C4-2B (cell line): Measurements from ENCODE around the gene TOM1L2.

ENCODE experiments used
- H3K27ac ChIP-seq: fragments of 450-650 bp; 2 replicates; pipeline ENCODE4 v1.5.1; 2017
- ZFX ChIP-seq: fragments of 450-650 bp; IDR thresholded peaks from 2 replicates; pipeline ENCODE4 v1.6.1; 2017
- TF ChIP-seq, protein P1 (sequence below): fragments of 450-650 bp; conservative IDR thresholded peaks from 2 replicates; pipeline ENCODE4 v1.5.1; 2017; ENCODE audit warnings: mild to moderate bottlenecking

TOM1L2 gene

DNA sequence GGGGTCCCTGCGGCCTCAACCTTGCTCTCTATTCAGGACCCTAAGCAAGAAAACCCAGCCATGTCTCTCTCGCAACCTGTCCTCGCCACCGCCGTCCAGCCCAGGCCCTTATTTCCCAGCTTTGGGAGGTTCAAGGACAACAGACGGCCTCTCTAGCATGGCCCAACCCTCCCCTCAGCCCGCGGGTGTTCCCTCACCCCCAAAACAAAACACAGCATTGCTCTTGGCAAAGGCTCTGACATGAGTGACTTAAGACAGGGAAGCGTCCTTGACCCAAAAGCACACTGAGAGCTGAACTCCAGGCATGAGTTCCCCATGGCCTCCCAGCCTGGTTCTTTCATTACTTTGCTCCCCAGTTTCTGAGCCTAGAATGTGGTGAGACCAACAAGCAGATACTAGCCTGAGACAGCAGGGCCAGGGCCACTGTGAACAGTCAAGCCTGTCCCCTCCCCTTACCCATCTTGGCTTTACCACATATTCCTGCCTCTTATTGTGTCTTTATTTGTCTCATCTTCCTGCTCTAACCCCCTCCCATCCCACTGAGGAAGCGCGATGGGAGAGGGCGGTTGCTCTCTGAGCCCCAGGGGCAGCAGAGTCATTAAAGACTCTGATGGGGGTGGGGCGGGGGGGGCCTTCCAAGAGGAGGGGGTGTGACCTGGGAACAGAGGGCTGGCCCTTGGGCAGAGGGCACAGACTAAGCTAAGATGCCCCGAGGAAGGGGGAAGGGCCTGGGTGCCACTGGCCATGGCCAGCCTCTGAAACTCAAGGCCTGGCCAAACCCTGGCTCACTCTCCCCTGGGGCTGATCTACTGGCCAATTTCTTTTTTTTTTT, 147.2 kb downstream of the TOM1L2 start:
- TF ChIP-seq ZFX = no peak
- TF ChIP-seq, protein P1, sequence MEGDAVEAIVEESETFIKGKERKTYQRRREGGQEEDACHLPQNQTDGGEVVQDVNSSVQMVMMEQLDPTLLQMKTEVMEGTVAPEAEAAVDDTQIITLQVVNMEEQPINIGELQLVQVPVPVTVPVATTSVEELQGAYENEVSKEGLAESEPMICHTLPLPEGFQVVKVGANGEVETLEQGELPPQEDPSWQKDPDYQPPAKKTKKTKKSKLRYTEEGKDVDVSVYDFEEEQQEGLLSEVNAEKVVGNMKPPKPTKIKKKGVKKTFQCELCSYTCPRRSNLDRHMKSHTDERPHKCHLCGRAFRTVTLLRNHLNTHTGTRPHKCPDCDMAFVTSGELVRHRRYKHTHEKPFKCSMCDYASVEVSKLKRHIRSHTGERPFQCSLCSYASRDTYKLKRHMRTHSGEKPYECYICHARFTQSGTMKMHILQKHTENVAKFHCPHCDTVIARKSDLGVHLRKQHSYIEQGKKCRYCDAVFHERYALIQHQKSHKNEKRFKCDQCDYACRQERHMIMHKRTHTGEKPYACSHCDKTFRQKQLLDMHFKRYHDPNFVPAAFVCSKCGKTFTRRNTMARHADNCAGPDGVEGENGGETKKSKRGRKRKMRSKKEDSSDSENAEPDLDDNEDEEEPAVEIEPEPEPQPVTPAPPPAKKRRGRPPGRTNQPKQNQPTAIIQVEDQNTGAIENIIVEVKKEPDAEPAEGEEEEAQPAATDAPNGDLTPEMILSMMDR = no peak
- H3K27ac ChIP-seq = peak overlapping the region; percentile 96

DNA sequence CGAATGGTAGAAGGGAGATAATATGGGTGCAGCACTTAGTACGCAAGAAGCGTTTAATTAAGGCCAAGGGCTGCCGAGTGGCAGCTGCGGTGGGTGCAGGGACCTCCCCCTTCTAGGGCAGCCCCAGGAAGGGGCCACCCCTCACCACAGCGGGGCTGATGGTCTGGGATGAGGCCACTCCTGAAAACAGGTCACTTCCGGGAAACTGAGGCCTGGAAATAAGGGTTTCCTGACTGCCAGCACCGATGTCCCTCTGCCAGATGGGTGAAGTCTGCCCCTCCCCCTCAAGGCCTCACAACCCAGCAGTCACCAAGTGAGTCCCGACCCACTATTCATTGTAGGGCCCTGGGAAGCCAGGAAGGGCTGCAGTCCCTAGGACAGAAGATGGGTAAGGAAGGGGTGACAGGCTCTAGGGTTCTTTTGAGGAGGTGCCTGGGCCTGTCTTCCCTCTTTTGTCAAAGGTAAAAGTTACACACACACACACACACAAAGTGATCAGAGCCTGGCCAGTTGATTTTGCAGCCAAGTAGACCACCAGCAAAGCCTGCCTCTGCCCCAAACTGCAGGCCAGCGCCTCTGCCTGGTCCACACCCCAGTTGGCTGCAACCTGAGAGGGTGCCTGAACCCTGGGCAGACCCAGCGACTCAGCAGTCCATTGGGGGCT, 147.9 kb downstream of the TOM1L2 start:
- TF ChIP-seq, protein P1 = no peak
- TF ChIP-seq ZFX = no peak
- peak overlapping the region; percentile 96 for H3K27ac ChIP-seq

DNA sequence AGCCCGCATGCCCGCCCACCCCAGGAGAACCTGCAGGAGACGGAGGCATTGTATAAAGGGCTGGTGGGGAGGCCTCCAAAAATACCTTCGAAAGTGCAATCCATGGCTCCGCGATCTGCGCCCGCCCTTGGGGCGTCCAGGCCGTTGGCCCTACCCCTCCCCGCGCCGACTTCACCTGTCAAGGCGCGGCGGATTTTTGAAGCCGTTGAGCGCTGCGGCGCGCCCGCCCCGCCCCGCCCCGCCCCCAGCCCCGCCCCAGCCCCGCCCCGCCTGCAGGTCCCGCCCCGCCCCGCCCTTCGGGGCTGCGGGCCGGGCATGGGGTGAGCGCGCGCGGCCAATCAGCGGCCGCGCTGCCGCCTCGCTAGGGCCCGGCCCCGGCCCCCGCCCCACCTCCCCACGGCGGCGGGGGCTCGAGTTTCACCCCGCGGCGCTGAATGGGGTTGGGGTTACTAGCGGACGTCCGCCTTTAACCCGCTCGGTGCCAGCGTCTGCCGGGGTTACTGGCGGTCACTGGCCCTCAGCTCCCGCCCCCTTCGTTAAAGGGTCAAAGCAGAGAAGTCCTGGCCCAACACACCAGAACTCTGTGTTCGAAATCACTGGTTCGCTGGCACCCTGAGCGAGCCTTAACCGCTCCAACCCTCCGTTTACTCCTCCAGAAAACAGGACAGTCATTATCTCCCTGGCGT, 148.6 kb downstream of the TOM1L2 start:
- peak overlapping the region; percentile 96 for H3K27ac ChIP-seq

DNA sequence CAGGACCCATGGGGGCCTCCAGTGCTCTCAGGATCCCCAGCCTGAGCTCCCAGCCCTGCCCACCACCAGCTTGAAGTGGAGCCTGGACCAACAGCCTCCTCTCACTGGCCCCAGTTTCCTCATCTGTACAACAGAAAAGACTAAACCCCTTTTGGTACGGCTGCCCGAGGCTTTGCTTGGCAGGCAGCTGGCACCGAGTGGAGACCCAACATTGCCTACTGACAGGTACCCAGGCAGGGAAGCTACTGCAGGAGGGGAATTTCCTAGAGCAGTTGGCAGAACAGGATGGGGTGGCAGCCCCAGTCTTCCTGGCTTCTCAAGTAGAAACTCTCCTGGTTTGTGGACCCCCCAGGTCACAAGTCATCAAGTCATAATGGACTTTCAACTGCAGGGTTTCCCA, 149.6 kb downstream of the TOM1L2 start:
- TF ChIP-seq, protein P1 = no peak
- TF ChIP-seq ZFX = no peak
- peak overlapping the region; percentile 96 for H3K27ac ChIP-seq

More for the DNA sequence above, 148.6 kb downstream of the TOM1L2 start:
- no peak for TF ChIP-seq ZFX
- TF ChIP-seq, protein P1 = no peak

DNA sequence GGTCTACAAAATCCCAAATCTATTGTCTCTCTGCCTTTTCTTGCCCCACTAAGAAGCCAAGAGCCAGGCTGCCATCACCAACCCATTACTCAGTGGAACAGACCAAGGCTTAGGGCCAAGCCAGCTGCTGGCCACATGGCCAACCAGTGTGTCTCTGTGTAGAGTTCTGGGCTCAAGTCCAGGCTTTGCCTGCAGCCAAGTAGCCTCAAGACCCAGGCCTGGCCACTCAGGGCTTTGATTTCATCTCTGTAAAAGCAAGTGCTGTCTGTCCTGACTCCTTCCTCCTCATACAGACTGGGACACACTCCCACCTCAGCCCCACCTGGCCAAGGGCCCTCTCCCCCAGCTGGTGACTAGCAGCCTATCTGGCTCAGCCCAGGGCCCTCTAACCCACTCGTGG, 150.0 kb downstream of the TOM1L2 start:
- TF ChIP-seq, protein P1 = no peak
- no peak for TF ChIP-seq ZFX
- peak overlapping the region; percentile 96 for H3K27ac ChIP-seq

DNA sequence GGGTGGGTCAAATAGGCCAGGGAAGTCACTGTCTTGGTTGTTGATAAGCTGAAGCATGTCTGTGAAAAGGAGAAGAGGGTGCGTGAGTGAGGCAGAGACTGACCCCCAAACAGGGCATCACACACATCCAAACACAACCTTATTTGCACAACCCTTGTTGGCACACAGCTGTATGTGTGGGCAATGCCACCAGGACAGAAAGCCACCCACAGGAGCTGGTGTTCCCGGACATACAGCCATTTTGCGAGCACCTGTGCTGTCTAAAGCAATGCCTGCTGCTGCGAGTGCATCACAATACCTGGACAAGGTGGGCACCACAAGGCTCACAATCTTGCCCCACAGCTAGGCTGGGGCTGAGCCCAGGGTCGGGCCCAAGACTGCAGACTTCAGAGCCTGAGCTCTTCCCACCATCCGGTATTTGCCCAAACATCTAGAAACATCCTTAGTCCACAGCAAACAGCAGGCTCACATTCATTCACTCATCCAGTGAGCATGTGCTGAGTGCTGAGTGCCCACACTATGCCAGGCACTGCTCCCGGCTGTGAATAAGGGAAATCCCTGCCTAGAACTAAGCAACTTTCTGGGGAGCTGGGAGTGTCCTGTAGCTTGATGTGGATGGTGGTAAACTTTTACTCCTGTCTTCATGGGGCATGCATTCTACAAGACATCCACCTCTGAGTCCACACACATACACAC, 151.6 kb downstream of the TOM1L2 start:
- H3K27ac ChIP-seq = peak overlapping the region; percentile 96
- no peak for TF ChIP-seq ZFX
- TF ChIP-seq, protein P1 = no peak
